ENCODE results near the gene SSTR3. TPM values are rescaled to one million over a fixed set of nuclear protein-coding genes. Genes with fewer than 3 reads are reported as not detected.

Gene SSTR3
- total RNA-seq, 4 donors from 2014 or later: 0.12 to 0.28 TPM; not detected in 2

DNA sequence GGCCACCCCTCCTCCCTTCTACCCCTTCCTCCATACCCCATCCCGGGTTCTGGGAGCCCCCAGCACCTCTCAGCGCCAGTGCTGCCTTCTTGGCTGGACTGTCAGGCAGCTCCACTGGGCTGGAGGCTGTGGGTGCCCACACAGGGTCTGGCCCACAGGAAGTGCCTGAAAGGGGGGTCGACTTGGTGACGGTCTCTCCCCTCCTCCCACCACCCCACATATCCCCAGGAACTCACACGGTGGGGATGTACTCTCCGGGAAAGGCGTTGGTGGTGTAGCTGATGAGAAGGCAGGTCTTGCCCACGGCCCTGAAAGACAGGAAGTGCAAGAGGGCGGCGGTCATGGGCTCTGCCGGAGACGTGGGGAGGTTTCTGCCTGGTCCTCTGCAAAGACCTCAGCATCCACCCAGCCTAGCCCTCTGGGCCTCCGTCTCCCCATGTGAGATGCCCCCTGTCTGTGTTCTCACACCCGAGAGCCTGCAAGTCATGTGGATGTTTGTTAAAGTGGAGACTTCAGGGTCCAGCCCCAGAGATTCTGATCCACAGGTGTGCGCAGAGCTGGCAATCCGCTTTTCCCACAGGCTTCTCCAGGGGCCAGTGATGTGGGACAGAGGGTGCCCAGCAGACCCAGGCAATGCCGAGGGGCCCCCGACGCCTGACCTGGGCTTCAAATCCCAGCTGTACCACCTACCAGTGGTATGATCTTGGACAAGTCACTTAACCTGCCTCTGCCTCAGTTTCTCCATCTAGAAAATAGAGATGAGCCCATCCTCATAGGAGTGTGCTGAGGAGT lies 29.3 kb upstream of the SSTR3 start:
- DNase-seq (ENCODE audit: low spot score): no peak
- TF ChIP-seq, protein P1, sequence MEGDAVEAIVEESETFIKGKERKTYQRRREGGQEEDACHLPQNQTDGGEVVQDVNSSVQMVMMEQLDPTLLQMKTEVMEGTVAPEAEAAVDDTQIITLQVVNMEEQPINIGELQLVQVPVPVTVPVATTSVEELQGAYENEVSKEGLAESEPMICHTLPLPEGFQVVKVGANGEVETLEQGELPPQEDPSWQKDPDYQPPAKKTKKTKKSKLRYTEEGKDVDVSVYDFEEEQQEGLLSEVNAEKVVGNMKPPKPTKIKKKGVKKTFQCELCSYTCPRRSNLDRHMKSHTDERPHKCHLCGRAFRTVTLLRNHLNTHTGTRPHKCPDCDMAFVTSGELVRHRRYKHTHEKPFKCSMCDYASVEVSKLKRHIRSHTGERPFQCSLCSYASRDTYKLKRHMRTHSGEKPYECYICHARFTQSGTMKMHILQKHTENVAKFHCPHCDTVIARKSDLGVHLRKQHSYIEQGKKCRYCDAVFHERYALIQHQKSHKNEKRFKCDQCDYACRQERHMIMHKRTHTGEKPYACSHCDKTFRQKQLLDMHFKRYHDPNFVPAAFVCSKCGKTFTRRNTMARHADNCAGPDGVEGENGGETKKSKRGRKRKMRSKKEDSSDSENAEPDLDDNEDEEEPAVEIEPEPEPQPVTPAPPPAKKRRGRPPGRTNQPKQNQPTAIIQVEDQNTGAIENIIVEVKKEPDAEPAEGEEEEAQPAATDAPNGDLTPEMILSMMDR (IDR thresholded peaks at IDR 0.05): no peak
- no peak for ATAC-seq (ENCODE audit: low FRiP score)

DNA sequence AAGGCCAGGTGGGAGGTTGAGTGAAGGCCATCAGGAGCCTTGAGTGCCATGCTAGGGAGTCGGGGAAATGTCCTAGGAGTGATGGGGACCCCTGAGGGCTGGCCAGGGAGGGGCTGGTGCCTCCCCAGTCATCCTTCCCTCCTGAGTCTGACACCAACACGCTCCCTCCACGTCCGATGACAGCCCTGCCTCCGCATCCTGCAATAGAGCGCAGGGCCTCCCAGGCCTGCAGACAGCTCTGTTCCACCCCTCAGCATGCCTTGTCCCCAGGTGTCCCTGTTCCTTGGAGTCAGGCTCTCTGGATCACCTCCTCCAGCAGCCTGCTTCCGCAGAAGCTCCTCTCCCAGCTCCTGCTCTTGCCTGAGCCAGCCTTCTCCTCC lies 28.7 kb upstream of the SSTR3 start:
- ATAC-seq (ENCODE audit: low FRiP score): no peak
- TF ChIP-seq, protein P1 (IDR thresholded peaks at IDR 0.05): no peak
- no peak for DNase-seq (ENCODE audit: low spot score)

DNA sequence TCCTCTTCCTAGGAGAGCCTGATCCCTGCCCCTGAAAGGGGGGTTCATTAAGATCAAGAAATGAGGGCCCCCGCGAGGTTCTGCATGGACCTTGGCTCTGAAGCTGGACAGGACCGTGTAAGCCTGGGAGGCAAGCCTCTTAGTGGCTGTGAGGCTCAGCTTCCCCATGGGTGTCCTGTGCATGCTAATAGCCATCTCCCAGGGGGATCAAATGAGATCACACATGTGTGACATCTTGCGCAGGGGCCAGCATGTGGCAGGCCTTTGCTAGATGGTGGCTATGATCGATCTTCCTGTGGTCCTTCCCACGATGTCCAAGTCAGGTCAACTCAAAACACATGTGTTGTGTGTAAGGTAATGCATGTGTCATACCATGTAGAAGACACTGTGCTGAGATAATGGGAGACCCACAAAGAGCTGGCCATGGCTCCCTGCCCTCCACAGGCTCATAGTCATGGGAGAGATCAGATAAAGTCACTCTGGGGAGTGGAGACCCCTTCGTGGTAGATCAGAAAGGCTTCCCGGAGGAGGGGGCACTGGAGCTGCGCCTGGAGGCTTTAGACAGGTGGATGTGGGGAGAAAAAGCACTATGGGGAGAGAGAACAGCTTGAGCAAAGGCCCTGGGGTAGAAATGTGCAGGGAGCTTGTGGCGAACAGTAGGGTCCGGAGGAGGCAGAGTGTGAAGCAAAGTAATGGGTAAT lies 28.1 kb upstream of the SSTR3 start:
- DNase-seq (ENCODE audit: low spot score) (no peak), ATAC-seq (ENCODE audit: low FRiP score) (no peak)

DNA sequence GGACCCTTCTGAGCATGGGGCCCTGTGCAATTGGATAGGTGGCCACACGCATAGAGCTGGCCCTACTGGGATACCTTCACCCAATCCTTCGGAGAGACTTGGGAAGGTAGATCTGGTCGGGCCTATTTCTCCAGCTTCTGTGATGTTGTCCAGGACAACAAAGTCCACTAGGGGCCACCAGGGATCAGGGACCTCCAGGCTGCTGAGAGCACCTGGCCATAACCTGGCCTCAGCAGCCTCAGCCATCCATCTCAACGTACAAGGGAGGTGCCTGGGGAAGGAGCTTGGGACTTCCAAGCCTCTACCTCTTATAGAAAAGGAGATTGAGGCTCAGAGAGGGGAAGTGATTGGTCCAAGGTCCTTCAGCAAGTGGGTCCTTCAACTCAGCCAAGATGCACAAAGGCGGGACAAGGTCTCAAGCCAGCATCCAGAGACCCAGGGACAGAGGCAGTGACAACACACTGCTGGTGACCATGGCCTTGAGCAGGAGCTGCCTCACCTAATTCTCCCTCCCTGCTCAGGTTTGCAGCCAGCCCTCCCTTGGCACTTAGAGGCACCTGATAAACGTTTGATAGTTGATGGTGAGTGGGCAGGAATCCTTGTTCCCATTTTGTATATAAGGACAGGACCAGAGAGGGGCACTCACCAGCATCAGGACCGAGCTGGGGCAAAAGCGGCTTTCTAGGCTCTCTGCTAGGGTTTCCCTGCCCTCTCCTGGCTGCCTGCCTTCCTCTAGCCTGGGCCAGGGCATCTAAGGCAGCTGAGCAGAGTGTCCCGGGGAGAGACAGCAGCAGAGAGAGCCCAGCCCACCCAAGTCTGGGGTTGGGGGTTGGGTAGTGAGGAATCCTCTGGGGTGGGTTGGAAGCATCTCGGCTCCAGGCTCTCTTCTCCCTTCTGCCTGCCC lies 27.3 kb upstream of the SSTR3 start:
- TF ChIP-seq, protein P1 (IDR thresholded peaks at IDR 0.05): no peak
- DNase-seq (ENCODE audit: low spot score) (no peak), ATAC-seq (ENCODE audit: low FRiP score) (no peak)

More for the DNA sequence above, 28.1 kb upstream of the SSTR3 start:
- TF ChIP-seq, protein P1 (IDR thresholded peaks at IDR 0.05): no peak

DNA sequence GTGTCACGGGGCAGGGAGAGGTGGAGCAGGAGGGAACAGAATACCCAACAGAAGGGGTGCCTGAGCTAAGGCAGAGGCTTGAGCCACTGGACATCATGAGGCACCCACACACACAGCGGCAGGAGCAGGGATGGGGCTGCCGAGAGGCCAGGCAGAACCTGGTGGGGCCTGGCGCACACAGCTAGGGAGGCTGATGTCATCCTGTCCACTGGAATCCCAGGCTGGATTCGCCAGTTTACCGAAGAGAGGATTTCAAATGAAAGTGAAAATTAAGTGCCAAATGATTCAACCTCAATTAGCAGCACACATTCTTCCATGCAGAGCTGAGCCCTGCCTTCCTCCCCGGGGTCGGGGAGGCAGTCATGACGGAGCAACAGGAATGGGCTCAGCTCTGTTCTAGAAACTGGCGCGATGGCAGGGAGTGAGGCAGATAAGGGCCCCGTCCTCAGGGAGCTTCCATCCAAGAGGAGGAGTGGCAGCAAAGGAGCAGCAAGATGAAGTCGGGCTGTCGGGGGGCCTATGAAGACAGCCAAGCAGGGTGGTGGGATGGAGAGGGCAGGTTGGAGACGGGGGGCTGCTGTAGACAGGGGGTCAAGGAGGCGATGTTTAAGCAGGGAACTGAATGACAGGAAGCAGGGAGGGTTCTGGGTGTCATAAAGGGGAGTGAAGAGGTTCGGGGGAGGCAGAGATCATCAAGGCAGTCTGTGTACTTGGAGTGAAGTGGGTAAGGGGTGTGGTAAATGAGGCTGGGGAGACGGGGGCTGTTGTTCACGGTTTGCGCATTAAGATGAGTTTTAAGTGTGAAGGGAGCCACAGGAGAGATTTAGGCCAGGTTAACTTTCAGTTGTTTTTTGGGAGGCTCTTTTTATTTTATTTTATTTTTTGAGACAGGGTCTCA lies 25.3 kb upstream of the SSTR3 start:
- ATAC-seq (ENCODE audit: low FRiP score): peak; percentile 26
- DNase-seq (ENCODE audit: low spot score): no peak
- TF ChIP-seq, protein P1 (IDR thresholded peaks at IDR 0.05): no peak
